HK-2 (cell line): ENCODE results near the gene ZNF641.
"Not testable (repeated sequence)": the region's sequence is repeated elsewhere in the genome, so short reads cannot be mapped to it uniquely, and the experiment has no call there.

ENCODE experiments used
- DNase-seq: peaks from one replicate; pipeline ENCODE4 v3.0.0-alpha.2; 2018; ENCODE audit not compliant: unreplicated experiment

ZNF641 gene

GRCh38 chr12:48334808-48335207 lies 15.9 kb downstream of the ZNF641 start:
- DNase-seq: no peak

DNA sequence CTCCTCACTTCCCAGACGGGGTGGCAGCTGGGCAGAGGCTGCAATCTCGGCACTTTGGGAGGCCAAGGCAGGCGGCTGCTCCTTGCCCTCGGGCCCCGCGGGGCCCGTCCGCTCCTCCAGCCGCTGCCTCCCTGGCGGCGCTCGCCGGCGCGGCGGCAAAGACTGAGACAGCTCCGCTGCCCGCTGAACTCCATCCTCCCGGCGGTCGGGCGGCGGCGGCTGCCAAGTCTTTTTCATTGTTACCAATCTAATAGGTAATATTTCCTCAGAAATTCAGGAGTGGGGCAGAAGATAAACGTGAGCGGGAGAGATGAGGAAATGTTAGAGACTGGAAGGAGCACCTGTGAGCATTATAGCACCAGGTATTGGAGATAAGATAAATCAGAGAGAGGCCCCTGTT lies 17.0 kb downstream of the ZNF641 start:
- DNase-seq: not testable (repeated sequence)

DNA sequence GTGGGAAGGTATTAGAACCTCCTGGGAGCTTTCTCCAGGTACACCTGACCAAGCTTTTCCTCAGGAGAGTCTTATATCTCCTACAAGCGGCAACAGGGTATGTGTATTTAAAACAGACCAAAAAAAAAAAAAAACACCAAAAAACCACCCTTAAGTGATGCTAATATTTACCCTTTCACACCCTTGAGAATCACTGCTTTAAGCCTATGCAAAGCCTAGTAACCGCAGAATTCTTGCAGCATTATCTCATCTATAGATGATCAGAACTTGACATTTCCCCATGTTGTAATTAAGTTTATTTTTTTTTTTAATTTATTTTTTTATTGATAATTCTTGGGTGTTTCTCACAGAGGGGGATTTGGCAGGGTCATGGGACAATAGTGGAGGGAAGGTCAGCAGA lies 19.3 kb downstream of the ZNF641 start:
- DNase-seq: no peak

- no peak for DNase-seq
These were observed 21.4 kb downstream of the ZNF641 start for GRCh38 chr12:48329199-48329939.

- DNase-seq: no peak
These were observed 34.2 kb downstream of the ZNF641 start for GRCh38 chr12:48316491-48316890.

DNA sequence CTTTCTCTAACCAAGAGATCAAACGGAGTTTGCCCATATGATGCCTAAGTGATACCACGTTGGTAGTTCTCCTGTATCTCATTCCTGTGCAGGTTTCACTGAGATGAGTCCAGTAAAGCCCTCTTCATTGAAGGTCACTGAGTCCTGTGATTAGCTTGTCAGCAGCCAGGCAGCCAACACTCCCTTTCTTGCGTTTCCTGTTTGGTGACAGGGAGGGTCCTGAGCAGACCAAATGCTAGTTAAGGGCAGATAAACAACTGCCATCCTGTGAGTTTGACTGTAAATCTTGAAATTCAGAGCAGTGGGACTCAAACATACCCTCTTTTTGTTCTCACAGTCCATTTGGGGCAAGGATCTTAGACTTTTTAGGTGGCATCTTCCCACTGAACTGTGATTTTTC lies 39.4 kb downstream of the ZNF641 start:
- DNase-seq: no peak

GRCh38 chr12:48307269-48307668 lies 43.5 kb downstream of the ZNF641 start:
- no peak for DNase-seq

GRCh38 chr12:48305190-48305589 lies 45.5 kb downstream of the ZNF641 start:
- DNase-seq: no peak

GRCh38 chr12:48302161-48302911 lies 48.4 kb downstream of the ZNF641 start:
- no peak for DNase-seq

- DNase-seq: no peak
These were observed 49.9 kb downstream of the ZNF641 start for GRCh38 chr12:48300774-48301173.

GRCh38 chr12:48296586-48297282 lies 54.0 kb downstream of the ZNF641 start:
- peak; percentile 63 for DNase-seq

- no peak for DNase-seq
These were observed 58.7 kb downstream of the ZNF641 start for GRCh38 chr12:48292040-48292439.

GRCh38 chr12:48291511-48291910 lies 59.2 kb downstream of the ZNF641 start:
- no peak for DNase-seq

GRCh38 chr12:48288387-48289268 lies 62.1 kb downstream of the ZNF641 start:
- no peak for DNase-seq
